Endothelial cell of umbilical vein (primary cell): Measurements from ENCODE around the gene C1RL.

Source experiments
- EZH2 ChIP-seq: IDR thresholded peaks from 2 replicates; pipeline ENCODE4 v1.6.1; 2012; ENCODE audit warnings: borderline replicate concordance, low read depth, mild to moderate bottlenecking, moderate library complexity, low read length, inconsistent platforms; ENCODE audit not compliant: severe bottlenecking
- POLR2A ChIP-seq: IDR thresholded peaks from 2 replicates; pipeline ENCODE4 v1.6.1; 2012; ENCODE audit warnings: low read depth, mild to moderate bottlenecking, control low read depth, low read length
- TF ChIP-seq, protein P1 (sequence below), 2 donors: IDR thresholded peaks; 1 replicate in 1 of 2; 2 replicates in 1 of 2; pipeline ENCODE4 v1.5.1; 2011; ENCODE audit warnings: low read length in 2 of 2, mild to moderate bottlenecking in 2 of 2, moderate library complexity in 2 of 2, control low read depth in 1 of 2, inconsistent platforms in 1 of 2, low read depth in 1 of 2; ENCODE audit not compliant: insufficient read depth in 1 of 2; ENCODE audit errors: extremely low read depth in 1 of 2
- TF ChIP-seq, protein P2 (sequence below): IDR thresholded peaks from 2 replicates; pipeline ENCODE4 v1.6.1; 2011; ENCODE audit not compliant: insufficient read depth, insufficient read length

DNA sequence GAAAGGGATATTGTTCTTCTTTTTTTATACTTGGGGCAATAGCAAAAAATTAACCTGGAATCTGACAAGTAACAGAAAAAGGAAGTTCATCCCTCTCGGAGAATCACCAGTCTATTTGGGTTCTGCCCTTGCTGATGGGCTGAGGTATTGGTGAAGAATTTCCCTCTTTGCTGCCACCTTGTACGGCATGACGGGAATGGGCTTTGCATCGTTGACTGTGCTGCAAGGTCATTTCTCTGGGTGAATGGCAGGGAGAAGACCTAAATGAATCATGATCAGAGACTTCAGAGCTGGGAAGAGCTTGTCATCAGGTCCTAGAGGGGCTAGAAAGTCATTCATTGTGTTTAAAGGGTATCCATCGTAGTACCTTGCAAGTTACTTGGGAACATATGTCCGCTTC is 36.5 kb downstream of the C1RL start:
- TF ChIP-seq POLR2A (no peak), EZH2 (no peak)
- TF ChIP-seq, protein P1, sequence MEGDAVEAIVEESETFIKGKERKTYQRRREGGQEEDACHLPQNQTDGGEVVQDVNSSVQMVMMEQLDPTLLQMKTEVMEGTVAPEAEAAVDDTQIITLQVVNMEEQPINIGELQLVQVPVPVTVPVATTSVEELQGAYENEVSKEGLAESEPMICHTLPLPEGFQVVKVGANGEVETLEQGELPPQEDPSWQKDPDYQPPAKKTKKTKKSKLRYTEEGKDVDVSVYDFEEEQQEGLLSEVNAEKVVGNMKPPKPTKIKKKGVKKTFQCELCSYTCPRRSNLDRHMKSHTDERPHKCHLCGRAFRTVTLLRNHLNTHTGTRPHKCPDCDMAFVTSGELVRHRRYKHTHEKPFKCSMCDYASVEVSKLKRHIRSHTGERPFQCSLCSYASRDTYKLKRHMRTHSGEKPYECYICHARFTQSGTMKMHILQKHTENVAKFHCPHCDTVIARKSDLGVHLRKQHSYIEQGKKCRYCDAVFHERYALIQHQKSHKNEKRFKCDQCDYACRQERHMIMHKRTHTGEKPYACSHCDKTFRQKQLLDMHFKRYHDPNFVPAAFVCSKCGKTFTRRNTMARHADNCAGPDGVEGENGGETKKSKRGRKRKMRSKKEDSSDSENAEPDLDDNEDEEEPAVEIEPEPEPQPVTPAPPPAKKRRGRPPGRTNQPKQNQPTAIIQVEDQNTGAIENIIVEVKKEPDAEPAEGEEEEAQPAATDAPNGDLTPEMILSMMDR (IDR thresholded peaks at IDR 0.05; ENCODE audit: extremely low read depth in 1 of 2, insufficient read depth in 1 of 2, low read depth in 1 of 2, low read length in 2 of 2), result no peak
- TF ChIP-seq, protein P2, sequence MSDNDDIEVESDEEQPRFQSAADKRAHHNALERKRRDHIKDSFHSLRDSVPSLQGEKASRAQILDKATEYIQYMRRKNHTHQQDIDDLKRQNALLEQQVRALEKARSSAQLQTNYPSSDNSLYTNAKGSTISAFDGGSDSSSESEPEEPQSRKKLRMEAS, result no peak
